DOHH2 (cell line): ENCODE results near the gene TLR10.
"Not testable (repeated sequence)": the region's sequence is repeated elsewhere in the genome, so short reads cannot be mapped to it uniquely, and the experiment has no call there.

ENCODE experiments used
- EZH2phosphoT487 ChIP-seq: fragments of 200-600 bp; sonication (generic); IDR thresholded peaks from 2 replicates; pipeline ENCODE4 v1.6.1; 2017; ENCODE audit warnings: borderline replicate concordance, mild to moderate bottlenecking, antibody characterized with exemption, low read length, moderate library complexity, mixed read lengths
- TF ChIP-seq, protein P1 (sequence below): fragments of 200-600 bp; sonication (generic); IDR thresholded peaks from one replicate; pipeline ENCODE4 v1.5.1; 2014; ENCODE audit warnings: antibody characterized with exemption, mild to moderate bottlenecking, low read depth, low read length; ENCODE audit not compliant: poor library complexity, severe bottlenecking

DNA sequence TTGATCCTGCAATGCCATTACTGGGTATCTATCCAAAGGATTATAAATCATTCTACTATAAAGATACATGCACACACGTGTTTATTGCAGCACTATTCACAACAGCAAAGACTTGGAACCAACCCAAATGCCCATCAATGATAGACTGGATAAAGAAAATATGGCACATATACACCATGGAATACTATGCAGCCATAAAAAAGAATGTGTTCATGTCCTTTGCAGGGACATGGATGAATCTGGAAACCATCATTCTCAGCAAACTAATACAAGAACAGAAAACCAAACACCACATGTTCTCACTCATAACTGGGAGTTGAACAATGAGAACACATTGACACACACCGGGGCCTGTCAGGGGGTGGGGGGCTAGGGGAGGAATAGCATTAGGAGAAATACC, 4.9 kb downstream of the TLR10 start:
- TF ChIP-seq, protein P1, sequence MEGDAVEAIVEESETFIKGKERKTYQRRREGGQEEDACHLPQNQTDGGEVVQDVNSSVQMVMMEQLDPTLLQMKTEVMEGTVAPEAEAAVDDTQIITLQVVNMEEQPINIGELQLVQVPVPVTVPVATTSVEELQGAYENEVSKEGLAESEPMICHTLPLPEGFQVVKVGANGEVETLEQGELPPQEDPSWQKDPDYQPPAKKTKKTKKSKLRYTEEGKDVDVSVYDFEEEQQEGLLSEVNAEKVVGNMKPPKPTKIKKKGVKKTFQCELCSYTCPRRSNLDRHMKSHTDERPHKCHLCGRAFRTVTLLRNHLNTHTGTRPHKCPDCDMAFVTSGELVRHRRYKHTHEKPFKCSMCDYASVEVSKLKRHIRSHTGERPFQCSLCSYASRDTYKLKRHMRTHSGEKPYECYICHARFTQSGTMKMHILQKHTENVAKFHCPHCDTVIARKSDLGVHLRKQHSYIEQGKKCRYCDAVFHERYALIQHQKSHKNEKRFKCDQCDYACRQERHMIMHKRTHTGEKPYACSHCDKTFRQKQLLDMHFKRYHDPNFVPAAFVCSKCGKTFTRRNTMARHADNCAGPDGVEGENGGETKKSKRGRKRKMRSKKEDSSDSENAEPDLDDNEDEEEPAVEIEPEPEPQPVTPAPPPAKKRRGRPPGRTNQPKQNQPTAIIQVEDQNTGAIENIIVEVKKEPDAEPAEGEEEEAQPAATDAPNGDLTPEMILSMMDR: not testable (repeated sequence)
- not testable (repeated sequence) for TF ChIP-seq EZH2phosphoT487
